ENCODE measurements around the gene CLHC1.
A peak's percentile ranks its signal among the peaks of the same experiment; 100 is the strongest.
"Not testable (repeated sequence)": the region's sequence is repeated elsewhere in the genome, so short reads cannot be mapped to it uniquely, and the experiment has no call there.

The CLHC1 gene

DNA sequence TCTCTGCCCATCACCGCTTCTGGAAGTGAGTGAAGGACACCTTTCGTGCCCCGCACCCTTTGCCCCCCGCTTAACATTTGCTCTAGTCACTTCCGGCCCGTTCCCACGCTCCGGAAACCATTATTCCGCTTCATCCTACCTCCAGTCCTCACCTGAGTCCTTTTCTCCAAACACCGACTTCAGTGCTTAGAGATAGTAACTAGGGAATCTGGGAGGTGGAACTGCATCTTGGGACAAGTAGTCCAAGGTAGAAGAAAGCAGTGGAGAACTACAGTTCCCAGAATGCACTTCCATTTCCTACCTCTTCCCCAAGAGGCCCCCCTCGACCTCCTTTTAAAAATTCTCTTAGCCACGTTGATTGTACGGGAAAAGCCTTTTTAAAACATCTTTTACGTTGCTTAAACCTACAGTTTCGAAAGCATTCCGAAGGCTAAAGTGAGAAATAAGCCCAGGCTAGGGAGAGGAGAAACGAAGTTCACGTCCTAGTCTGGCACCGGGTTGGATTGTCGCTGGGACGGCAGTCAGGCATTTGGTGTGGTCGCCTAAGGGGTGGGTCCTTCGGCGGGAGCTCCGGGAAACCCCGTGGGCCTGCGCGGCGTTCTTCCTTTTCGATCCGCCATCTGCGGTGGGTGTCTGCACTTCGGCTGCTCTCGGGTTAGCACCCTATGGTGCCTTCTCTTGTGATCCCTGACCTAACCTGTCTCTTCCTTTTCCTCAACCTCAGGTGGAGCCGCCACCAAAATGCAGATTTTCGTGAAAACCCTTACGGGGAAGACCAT, at the start of gene CLHC1, which contains the start of gene RPS27A:
TSS of gene CLHC1 (minus strand) at position 210 of the 779 bp plus-strand sequence. CDS start 9,882 bp downstream, outside the sequence.
TSS of gene RPS27A (plus strand) at position 605 of the 779 bp plus-strand sequence. CDS start at position 742, 137 bp downstream.
- DNase-seq: peak; percentile 91

DNA sequence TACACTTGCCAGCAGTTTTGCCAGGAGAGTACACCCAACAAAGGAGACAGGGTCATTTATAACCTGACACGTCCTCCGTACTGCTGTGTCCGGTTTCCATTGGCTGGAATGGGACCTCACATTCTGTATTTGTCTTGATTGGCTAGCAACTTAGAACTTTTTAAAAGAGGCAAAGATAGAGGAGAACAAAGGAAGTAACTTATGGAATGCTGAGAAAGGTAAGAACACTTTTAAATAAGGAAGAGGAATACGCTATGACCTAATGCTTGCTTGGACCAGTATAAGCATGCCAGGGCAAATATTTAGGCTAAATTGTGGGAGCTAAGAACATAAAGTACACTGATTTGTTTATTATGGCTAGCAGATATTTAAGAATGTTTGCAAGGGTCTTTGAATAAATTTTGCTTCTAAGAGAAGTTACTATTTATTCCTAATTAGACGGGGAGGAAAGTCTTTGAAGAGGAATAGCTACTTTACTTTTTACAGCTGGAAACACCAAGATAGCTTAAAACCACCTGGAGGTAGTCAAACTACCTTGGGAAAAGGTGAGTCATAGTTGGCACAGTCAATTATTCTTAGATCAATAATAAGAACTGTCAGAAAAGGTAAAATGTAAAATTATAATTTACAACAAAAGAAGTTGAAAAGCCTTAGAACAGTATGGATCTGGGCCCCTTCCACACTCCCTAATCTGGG, 48.9 kb upstream of the CLHC1 start:
- DNase-seq: not testable (repeated sequence)

GRCh38 chr2:55279859-55280424, 47.8 kb upstream of the CLHC1 start:
- DNase-seq: not testable (repeated sequence)

DNA sequence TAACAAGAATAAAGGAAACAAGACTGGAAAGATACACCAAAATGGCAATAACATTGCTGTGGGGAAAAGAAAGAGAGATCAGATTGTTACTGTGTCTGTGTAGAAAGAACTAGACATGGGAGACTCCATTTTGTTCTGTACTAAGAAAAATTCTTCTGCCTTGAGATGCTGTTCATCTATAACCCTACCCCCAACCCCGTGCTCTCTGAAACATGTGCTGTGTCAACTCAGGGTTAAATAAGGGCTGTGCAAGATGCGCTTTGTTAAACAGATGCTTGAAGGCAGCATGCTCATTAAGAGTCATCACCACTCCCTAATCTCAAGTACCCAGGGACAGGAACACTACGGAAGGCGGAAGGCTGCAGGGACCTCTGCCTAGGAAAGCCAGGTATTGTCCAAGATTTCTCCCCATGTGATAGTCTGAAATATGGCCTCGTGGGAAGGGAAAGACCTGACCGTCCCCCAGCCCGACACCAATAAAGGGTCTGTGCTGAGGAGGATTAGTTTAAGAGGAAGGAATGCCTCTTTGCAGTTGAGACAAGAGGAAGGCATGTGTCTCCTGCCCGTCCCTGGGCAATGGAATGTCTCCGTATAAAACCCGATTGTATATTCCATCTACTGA, 47.2 kb upstream of the CLHC1 start:
- not testable (repeated sequence) for DNase-seq

GRCh38 chr2:55277310-55277709, 45.2 kb upstream of the CLHC1 start:
- no peak for DNase-seq

- not testable (repeated sequence) for DNase-seq
These were observed 42.3 kb upstream of the CLHC1 start for GRCh38 chr2:55274346-55274745.

DNA sequence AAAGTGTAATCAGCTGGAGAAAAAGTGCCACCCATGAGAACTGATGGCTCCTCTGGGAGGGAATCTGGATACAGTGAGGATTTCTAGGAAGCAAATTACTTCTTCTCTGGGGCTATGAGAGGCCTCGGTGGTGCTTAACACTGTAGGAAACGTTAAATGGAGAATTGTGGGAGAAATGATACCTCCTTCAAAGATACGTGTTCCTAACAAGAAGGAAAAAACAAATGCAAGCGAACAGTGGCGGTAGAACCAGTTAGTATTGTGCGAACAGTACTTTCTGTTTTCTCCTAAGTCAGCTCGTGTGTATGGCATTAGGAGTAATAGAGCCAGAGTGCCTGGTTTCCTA, 37.5 kb upstream of the CLHC1 start:
- no peak for DNase-seq

GRCh38 chr2:55268907-55269644, 37.0 kb upstream of the CLHC1 start, which contains the start of gene MTIF2:
Gene MTIF2, minus strand, starts transcription at chr2:55269231. Its CDS starts 5,373 bp downstream, at chr2:55263858.
- peak; percentile 90 for DNase-seq

DNA sequence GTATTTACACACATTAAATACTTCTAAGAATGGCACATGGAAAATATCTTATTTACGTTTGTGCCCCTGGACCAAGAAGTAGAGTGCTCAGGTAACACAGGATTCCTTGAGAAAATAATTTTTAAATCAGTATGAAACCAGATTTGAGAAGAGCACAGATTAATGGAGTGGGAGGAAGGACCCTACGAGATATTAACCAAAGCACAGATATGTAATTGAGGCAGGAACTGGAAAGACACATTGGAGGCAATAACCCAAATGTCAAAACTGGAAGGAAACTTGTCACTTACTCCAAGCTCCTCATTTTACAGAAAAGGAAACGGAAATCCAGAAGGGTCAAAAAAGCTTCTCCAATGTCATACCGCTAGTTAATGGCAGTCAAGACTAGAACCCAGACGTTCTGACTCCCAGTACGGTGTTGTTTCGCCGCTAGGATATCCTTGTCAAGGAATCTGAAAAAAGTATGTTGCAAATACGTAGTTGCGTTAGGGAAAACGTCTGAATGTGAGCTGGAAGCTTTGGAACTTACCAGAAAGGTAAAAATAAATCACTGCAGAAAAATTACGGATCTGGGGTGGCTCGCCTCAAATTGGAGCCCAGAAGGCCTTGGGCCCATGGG, 36.3 kb upstream of the CLHC1 start:
- no peak for DNase-seq

- not testable (repeated sequence) for DNase-seq
These were observed 27.5 kb upstream of the CLHC1 start for GRCh38 chr2:55259586-55259985.

GRCh38 chr2:55252832-55253231, 20.7 kb upstream of the CLHC1 start:
- no peak for DNase-seq

DNA sequence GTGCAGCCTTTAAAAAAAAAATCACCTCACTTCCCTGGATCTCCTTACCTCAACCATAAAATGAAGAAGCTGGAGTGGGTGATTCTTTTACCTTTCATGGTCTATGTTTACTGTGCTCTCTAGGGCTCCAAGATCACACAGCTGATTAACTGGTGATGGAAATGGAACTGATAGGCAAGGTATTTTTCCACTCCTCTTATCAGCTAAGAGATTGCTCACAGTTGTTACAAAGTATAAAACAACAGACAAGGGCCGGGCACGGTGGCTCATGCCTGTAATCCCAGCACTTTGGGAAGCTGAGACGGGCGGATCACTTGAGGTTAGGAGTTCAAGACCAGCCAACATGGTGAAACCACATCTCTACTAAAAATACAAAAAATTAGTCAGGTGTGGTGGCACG, 14.9 kb upstream of the CLHC1 start:
- no peak for DNase-seq

DNA sequence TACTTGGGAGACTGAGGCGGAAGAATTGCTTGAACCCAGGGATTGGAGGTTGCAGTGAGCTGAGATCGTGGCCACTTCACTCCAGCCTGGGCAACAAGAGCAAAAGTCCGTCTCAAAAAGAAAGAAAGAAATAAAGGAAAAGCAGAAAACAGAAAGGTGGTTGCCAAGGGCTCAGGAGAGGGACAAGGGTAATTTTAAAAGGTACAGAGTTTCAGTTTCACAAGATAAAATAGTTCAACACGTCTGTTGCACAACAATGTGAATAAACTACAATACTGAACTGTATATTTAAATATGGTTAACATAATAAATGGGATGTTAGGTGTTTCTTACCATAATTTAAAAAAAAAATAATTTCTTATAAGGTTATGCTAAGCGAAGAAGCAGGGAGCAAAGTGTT, 13.3 kb upstream of the CLHC1 start:
- no peak for DNase-seq

DNA sequence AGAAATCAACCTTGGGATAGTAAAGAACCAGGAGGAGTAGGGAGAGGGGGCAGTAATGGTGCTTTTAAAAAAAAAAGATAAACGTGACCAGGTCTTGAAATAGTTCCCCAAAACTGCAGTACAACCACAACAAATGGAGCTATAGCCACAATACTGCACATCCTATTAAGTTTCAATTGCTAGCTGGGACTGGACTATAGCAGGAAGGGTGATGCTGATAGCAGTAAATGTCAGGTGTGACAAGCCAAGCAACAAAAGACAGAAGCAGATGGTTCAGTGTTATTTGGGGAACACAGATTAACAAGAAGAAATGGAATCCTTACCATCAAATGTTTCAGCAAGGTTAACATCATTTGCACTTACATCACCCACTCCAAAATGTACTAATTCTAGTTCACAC, 10.5 kb upstream of the CLHC1 start:
- no peak for DNase-seq

GRCh38 chr2:55241582-55241981, 9.5 kb upstream of the CLHC1 start:
- DNase-seq: not testable (repeated sequence)

GRCh38 chr2:55239656-55240222, 7.6 kb upstream of the CLHC1 start:
- no peak for DNase-seq

DNA sequence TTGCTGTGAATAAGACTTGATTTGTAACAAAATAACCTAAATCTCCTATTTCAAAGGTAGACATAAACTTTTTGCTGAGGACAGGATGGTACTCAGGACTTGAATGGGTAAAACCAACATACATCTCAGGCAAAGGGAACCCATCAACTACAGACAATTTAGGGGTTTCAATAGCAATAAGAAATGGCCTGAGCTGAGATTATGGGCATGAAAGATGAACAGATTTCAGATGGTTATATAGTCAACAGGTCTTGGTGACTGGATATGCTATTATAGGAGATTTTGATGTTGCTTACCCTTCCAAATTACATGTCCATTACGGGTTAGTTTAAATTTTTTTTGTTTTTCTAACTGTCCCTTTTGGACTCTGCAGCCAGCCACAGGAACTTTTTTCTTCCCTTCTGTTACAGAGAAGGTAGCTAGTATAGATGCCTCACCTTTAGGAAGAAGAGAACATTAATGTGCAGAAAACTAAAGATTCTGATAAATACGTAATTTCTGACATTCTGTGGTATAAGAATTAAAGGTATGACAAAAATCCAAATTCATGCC, 5.0 kb upstream of the CLHC1 start:
- no peak for DNase-seq

GRCh38 chr2:55235724-55236538, 3.8 kb upstream of the CLHC1 start:
- no peak for DNase-seq

DNA sequence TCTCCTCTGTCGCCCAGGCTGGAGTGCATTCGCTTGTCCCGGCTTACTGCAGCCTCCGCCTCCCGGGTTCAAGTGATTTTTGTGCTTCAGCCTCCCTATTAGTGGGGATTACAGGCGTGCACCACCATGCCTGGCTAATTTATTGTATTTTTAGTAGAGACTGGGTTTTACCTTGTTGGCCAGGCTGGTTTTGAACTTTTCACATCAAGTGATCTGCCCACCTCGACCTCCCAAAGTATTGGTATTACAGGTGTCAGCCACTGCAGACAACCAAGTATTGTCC, 1.5 kb upstream of the CLHC1 start:
- DNase-seq: no peak

DNA sequence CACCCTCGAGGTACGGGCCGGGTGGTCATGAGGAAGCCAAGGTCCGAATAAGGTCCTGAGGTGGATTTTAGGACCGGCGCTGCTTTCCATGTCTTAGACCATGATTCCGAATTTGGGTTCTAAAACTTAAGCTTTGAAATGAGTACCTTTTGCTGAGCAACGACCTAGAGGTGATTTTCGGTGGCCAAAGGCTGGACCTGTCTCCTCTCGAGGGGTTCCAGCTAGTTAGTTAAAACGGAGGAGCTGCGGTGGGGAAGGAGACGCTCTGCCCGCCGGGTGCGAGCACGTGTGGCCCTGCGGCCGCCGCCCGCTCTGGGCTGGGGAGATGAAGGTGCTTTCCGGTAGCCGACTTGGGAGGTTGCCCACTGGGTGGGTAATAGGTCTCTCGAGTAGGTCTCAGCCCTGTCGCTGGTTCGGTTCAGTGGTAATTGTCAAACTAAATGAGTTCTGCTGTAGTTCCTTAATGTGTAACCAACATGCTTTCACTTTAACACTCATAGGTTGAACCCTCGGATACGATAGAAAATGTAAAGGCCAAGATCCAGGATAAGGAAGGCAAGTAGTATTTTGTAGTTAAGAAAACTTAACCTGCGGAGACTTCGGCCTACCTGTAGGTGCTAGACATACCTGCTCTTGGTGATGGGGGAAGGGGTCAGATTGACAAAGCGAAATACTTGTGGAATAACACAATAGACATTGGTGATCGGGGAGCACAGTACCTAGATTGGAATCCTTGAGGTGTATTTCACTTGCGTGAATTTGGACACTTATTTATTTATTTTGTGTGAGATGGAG, 967 bp upstream of the CLHC1 start:
- no peak for DNase-seq
